Measurements from ENCODE around the gene IGSF6.

DNA sequence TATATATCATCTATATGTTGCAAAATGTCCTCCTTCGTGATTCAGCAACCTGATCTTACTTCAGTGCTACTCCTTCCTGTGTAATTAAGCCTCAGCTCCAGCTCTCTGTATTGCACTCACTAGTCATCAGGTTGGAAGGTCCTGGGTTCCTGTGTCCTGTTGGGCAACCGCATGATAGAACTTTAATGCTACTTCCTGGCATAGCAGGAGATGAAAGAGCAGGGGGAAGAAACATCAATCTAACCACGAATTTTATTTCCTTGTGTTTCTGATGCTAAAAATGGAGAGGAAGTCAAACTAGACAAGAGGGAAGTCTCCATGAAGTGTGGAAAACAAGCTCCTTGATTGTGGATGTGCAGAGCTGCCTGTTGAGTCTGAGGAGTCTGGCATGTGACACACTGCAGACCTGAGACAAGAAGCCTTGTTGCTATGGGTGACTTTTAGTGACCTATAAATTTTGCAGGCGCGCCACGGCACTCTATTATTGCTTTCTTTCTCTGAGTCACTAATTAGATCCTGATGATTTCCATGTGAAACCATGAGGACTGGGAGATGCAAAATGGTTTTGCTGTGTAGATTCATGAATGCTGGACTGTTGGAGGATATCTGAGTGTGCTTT lies 25.6 kb downstream of the IGSF6 start:
- no peak for TF ChIP-seq EZH2 (IDR thresholded peaks at IDR 0.05; ENCODE audit: borderline replicate concordance, insufficient read depth, low read depth, low read length, poor library complexity, severe bottlenecking)
- TF ChIP-seq, protein P1, sequence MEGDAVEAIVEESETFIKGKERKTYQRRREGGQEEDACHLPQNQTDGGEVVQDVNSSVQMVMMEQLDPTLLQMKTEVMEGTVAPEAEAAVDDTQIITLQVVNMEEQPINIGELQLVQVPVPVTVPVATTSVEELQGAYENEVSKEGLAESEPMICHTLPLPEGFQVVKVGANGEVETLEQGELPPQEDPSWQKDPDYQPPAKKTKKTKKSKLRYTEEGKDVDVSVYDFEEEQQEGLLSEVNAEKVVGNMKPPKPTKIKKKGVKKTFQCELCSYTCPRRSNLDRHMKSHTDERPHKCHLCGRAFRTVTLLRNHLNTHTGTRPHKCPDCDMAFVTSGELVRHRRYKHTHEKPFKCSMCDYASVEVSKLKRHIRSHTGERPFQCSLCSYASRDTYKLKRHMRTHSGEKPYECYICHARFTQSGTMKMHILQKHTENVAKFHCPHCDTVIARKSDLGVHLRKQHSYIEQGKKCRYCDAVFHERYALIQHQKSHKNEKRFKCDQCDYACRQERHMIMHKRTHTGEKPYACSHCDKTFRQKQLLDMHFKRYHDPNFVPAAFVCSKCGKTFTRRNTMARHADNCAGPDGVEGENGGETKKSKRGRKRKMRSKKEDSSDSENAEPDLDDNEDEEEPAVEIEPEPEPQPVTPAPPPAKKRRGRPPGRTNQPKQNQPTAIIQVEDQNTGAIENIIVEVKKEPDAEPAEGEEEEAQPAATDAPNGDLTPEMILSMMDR (IDR thresholded peaks at IDR 0.05), result no peak

All from B cell (primary cell).